K562 (cell line): ENCODE measurements around the gene CPNE9. TPM values are rescaled to one million over a fixed set of nuclear protein-coding genes. Genes with fewer than 3 reads are reported as not detected.

ENCODE experiments used
- CHD2 ChIP-seq: IDR thresholded peaks from 2 replicates; pipeline ENCODE4 v1.6.1; 2011; ENCODE audit warnings: low read depth, low read length
- DACH1 ChIP-seq: fragments of 450-650 bp; IDR thresholded peaks from 2 replicates; pipeline ENCODE4 v1.6.1; 2018; ENCODE audit not compliant: partially characterized antibody
- NFATC3 ChIP-seq: fragments of 450-650 bp; IDR thresholded peaks from 2 replicates; pipeline ENCODE4 v1.6.1; 2017; ENCODE audit warnings: mild to moderate bottlenecking
- NR2C1 ChIP-seq, 2 experiments: fragments of 450-650 bp; IDR thresholded peaks; 2 replicates each; pipeline ENCODE4 v1.6.1; 2017; ENCODE audit warnings: mild to moderate bottlenecking in 2 of 2, antibody characterized with exemption in 1 of 2, inconsistent platforms in 1 of 2, missing compliant biosample characterization in 1 of 2, missing genetic modification characterization in 1 of 2
- PML ChIP-seq: IDR thresholded peaks from 2 replicates; pipeline ENCODE4 v1.6.1; 2012; ENCODE audit warnings: low read length, inconsistent platforms
- RBM17 ChIP-seq: fragments of 200-400 bp; formaldehyde crosslinking; IDR thresholded peaks from 2 replicates; pipeline ENCODE4 v1.6.1; 2017; ENCODE audit warnings: low read depth, mild to moderate bottlenecking, low read length, borderline replicate concordance
- TAF15 ChIP-seq: fragments of 200-400 bp; formaldehyde crosslinking; IDR thresholded peaks from 2 replicates; pipeline ENCODE4 v1.6.1; 2017; ENCODE audit warnings: mild to moderate bottlenecking, low read depth, low read length, moderate library complexity
- TEAD1 ChIP-seq, 2 experiments: fragments of 450-650 bp in 1 of 2; sonication (generic) in 1 of 2; formaldehyde crosslinking; IDR thresholded peaks; 2 replicates each; pipeline versions ENCODE4 v1.4.0 to v1.8.0; 2020 to 2022; ENCODE audit warnings: mild to moderate bottlenecking in 2 of 2, missing genetic modification reagents in 1 of 2
- ZNF134 ChIP-seq: fragments of 250-450 bp; sonication (Bioruptor Pico); conservative IDR thresholded peaks from 2 replicates; pipeline ENCODE4 v1.4.0; 2020
- polyA plus RNA-seq, 8 experiments: library from polyadenylated mRNA; depleted of rRNA in 4 of 8; stranded (reverse) in 5 of 8; unstranded in 3 of 8; fragments of >200 nt; fragmentation: Nextera tagmentation in 2 of 8; fragmentation: Illumina TruSeq in 1 of 8; extraction: Ambion mirVana in 2 of 8; extraction: Trizol in 1 of 8; gene quantifications; 2 replicates each; pipeline versions ENCODE4 v1.2.1 to v1.2.3, GENCODE V29; 2011 to 2014; ENCODE audit warnings: inconsistent platforms in 1 of 8, missing spikeins in 1 of 8
- total RNA-seq, 7 experiments: library from RNA; depleted of rRNA in 6 of 7; stranded (reverse); fragments of >200 nt in 6 of 7; fragmentation: Illumina TruSeq in 2 of 7; extraction: Trizol in 2 of 7; gene quantifications; 2 replicates each; pipeline versions ENCODE4 v1.2.1 to v1.2.3, GENCODE V29; 2011 to 2021; ENCODE audit warnings: low replicate concordance in 1 of 7
- TF ChIP-seq, protein P1 (sequence below): fragments of 450-650 bp; IDR thresholded peaks from 2 replicates; pipeline ENCODE4 v1.6.1; 2016; ENCODE audit warnings: low read depth
- TF ChIP-seq, protein P2 (sequence below): fragments of 150-350 bp; IDR thresholded peaks from 2 replicates; pipeline ENCODE4 v1.6.1; 2014; ENCODE audit warnings: low read depth, mild to moderate bottlenecking, low read length, borderline replicate concordance
- TF ChIP-seq, protein P3 (sequence below): fragments of 250-450 bp; sonication (Bioruptor Pico); IDR thresholded peaks from 2 replicates; pipeline ENCODE4 v1.8.0; 2022; ENCODE audit warnings: moderate library complexity, mild to moderate bottlenecking, inconsistent platforms

The CPNE9 gene
- total and polyA plus RNA-seq, 9 of the 15 experiments (the other 6 are each of a cell fraction or from before 2014, with no cell fraction given) = 0.22 to 0.56 (median 0.29) TPM; not detected in 3

DNA sequence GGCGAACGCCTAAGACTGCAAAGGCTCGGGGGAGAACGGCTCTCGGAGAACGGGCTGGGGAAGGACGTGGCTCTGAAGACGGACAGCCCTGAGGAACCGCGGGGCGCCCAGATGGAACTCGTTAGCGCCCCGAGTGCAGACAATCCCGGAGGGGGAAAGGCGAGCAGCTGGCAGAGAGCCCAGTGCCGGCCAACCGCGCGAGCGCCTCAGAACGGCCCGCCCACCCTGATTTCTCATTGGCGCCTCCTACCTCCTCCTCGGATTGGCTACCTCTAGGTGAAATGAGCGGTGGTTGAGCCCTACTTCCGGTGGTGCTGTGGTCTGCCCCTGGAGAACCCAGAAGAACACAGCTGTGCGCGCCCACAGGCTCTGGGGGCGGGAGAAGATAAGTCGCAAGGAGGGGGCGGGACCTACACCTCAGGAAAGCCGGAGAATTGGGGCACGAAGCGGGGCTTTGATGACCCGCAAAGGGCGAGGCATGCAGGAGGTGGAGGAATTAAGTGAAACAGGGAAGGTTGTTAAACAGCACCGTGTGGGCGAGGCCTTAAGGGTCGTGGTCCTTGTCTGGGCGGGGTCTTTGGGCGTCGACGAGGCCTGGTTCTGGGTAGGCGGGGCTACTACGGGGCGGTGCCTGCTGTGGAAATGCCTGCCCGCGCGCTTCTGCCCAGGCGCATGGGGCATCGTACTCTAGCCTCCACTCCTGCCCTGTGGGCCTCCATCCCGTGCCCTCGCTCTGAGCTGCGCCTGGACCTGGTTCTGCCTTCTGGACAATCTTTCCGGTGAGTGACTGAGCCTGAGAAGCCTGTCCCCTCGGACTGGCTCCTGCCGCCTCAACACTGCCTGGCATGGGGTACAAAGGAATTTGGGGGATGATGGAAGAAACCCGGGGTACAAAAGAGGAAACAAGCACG, 46.3 kb downstream of the CPNE9 start, which contains the start of gene OGG1 (continued):
- TF ChIP-seq, protein P1, sequence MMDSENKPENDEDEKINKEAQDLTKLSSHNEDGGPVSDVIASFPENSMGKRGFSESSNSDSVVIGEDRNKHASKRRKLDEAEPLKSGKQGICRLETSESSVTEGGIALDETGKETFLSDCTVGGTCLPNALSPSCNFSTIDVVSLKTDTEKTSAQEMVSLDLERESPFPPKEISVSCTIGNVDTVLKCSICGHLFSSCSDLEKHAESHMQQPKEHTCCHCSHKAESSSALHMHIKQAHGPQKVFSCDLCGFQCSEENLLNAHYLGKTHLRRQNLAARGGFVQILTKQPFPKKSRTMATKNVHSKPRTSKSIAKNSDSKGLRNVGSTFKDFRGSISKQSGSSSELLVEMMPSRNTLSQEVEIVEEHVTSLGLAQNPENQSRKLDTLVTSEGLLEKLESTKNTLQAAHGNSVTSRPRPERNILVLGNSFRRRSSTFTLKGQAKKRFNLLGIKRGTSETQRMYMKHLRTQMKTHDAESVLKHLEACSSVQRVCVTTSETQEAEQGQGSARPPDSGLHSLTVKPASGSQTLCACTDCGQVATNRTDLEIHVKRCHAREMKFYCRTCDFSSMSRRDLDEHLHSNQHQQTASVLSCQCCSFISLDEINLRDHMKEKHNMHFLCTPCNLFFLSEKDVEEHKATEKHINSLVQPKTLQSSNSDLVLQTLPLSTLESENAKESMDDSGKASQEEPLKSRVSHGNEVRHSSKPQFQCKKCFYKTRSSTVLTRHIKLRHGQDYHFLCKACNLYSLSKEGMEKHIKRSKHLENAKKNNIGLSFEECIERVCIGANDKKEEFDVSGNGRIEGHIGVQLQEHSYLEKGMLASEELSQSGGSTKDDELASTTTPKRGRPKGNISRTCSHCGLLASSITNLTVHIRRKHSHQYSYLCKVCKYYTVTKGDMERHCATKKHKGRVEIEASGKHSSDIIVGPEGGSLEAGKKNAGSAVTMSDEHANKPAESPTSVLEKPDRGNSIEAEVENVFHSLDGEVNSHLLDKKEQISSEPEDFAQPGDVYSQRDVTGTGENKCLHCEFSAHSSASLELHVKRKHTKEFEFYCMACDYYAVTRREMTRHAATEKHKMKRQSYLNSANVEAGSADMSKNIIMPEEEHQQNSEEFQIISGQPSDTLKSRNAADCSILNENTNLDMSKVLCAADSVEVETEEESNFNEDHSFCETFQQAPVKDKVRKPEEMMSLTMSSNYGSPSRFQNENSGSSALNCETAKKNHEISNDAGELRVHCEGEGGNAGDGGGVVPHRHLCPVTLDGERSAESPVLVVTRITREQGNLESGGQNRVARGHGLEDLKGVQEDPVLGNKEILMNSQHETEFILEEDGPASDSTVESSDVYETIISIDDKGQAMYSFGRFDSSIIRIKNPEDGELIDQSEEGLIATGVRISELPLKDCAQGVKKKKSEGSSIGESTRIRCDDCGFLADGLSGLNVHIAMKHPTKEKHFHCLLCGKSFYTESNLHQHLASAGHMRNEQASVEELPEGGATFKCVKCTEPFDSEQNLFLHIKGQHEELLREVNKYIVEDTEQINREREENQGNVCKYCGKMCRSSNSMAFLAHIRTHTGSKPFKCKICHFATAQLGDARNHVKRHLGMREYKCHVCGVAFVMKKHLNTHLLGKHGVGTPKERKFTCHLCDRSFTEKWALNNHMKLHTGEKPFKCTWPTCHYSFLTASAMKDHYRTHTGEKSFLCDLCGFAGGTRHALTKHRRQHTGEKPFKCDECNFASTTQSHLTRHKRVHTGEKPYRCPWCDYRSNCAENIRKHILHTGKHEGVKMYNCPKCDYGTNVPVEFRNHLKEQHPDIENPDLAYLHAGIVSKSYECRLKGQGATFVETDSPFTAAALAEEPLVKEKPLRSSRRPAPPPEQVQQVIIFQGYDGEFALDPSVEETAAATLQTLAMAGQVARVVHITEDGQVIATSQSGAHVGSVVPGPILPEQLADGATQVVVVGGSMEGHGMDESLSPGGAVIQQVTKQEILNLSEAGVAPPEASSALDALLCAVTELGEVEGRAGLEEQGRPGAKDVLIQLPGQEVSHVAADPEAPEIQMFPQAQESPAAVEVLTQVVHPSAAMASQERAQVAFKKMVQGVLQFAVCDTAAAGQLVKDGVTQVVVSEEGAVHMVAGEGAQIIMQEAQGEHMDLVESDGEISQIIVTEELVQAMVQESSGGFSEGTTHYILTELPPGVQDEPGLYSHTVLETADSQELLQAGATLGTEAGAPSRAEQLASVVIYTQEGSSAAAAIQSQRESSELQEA = peak; percentile 16; the same call in 1 of the 2 replicates
- TF ChIP-seq NR2C1 (IDR thresholded peaks at IDR 0.05) = peak; percentile 53
- TF ChIP-seq NR2C1 (tag; IDR thresholded peaks at IDR 0.05) = no peak
- TF ChIP-seq RBM17 = no peak
- no peak for TF ChIP-seq ZNF134 (CRISPR knock-in tag)
- TF ChIP-seq, protein P2, sequence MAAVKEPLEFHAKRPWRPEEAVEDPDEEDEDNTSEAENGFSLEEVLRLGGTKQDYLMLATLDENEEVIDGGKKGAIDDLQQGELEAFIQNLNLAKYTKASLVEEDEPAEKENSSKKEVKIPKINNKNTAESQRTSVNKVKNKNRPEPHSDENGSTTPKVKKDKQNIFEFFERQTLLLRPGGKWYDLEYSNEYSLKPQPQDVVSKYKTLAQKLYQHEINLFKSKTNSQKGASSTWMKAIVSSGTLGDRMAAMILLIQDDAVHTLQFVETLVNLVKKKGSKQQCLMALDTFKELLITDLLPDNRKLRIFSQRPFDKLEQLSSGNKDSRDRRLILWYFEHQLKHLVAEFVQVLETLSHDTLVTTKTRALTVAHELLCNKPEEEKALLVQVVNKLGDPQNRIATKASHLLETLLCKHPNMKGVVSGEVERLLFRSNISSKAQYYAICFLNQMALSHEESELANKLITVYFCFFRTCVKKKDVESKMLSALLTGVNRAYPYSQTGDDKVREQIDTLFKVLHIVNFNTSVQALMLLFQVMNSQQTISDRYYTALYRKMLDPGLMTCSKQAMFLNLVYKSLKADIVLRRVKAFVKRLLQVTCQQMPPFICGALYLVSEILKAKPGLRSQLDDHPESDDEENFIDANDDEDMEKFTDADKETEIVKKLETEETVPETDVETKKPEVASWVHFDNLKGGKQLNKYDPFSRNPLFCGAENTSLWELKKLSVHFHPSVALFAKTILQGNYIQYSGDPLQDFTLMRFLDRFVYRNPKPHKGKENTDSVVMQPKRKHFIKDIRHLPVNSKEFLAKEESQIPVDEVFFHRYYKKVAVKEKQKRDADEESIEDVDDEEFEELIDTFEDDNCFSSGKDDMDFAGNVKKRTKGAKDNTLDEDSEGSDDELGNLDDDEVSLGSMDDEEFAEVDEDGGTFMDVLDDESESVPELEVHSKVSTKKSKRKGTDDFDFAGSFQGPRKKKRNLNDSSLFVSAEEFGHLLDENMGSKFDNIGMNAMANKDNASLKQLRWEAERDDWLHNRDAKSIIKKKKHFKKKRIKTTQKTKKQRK = no peak
- TF ChIP-seq TEAD1 (CRISPR knock-in tag; IDR thresholded peaks at IDR 0.05) = 0 out of 4 replicates have a peak, but pooled peaks of 1 of the 2 experiments have one; percentile 17
- peak; percentile 96 for TF ChIP-seq DACH1
- TF ChIP-seq, protein P3, sequence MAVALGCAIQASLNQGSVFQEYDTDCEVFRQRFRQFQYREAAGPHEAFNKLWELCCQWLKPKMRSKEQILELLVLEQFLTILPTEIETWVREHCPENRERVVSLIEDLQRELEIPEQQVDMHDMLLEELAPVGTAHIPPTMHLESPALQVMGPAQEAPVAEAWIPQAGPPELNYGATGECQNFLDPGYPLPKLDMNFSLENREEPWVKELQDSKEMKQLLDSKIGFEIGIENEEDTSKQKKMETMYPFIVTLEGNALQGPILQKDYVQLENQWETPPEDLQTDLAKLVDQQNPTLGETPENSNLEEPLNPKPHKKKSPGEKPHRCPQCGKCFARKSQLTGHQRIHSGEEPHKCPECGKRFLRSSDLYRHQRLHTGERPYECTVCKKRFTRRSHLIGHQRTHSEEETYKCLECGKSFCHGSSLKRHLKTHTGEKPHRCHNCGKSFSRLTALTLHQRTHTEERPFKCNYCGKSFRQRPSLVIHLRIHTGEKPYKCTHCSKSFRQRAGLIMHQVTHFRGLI (CRISPR knock-in tag) = no peak
- TF ChIP-seq NFATC3 = no peak
- TF ChIP-seq PML = no peak; the same call in 1 of the 2 replicates
- no peak for TF ChIP-seq TAF15
- TF ChIP-seq CHD2 = peak; percentile 57
